ENCODE data around the gene TMEM38A.

TMEM38A gene

DNA sequence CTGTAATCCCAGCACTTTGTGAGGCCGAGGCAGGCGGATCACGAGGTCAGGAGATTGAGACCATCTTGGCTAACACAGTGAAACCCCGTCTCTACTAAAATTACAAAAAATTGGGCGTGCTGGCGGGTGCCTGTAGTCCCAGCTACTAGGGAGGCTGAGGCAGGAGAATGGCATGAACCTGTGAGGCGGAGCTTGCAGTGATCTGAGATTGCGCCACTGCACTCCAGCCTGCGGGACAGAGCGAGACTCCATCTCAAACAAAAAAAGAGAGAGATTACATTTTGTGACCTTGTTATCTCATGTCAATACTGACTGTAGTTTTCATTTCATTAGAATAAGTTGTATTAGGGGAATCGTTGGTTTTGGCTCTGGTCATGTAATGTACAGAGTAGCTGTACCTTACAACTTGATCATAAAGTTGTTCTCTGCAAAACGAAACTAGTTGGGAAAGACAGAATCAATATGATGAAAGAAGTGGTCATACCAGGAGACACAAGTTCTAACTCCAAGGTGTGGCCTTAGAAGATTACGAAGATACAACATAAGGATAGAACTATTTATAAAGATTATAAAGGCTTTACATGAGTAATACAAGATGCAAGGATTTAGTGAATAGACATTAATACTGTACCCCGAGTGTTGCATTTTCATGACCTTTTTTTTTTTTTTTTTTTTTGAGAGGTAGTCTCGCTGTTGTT lies 15.3 kb downstream of the TMEM38A start:
- H3K4me3 ChIP-seq (ENCODE audit: low read depth, low read length), result no peak overlapping the region
- TF ChIP-seq, protein P1, sequence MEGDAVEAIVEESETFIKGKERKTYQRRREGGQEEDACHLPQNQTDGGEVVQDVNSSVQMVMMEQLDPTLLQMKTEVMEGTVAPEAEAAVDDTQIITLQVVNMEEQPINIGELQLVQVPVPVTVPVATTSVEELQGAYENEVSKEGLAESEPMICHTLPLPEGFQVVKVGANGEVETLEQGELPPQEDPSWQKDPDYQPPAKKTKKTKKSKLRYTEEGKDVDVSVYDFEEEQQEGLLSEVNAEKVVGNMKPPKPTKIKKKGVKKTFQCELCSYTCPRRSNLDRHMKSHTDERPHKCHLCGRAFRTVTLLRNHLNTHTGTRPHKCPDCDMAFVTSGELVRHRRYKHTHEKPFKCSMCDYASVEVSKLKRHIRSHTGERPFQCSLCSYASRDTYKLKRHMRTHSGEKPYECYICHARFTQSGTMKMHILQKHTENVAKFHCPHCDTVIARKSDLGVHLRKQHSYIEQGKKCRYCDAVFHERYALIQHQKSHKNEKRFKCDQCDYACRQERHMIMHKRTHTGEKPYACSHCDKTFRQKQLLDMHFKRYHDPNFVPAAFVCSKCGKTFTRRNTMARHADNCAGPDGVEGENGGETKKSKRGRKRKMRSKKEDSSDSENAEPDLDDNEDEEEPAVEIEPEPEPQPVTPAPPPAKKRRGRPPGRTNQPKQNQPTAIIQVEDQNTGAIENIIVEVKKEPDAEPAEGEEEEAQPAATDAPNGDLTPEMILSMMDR (IDR thresholded peaks at IDR 0.05; ENCODE audit: insufficient read depth, low read length, missing control alignments), result no peak
- CTCF ChIA-PET, result no interaction called here
- DNase-seq (ENCODE audit: low read depth, low spot score), result no peak
- POLR2A ChIA-PET, result interaction anchor here (0.7 kb wide), 1 partner anchor 47 kb away, joined by 4 read pairs; no protein-coding TSS in a partner anchor

DNA sequence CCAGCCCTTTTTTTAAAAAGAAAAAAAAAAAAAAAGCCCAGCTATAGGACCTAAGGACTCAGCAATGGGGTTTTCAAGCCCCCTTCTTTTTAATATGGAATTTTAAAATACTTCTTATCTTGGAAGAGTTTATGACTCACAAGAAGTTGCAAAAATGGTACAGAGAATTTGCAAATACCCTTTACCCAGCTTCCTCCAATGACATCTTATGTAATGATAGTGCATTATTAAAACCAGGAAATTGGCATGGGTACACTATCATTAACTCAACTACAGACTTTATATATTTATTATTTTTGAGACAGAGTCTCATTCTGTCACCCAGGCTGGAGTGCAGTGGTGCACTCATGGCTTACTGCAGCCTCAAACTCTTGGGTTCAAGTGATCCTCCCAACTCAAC lies 16.1 kb downstream of the TMEM38A start:
- ChIA-PET POLR2A (interaction anchor here (0.7 kb wide), 1 partner anchor 46 kb away, joined by 4 read pairs; no protein-coding TSS in a partner anchor), CTCF (no interaction called here)
- no peak overlapping the region for H3K4me3 ChIP-seq (ENCODE audit: low read depth, low read length)
- TF ChIP-seq, protein P1 (IDR thresholded peaks at IDR 0.05; ENCODE audit: insufficient read depth, low read length, missing control alignments), result no peak
- DNase-seq (ENCODE audit: low read depth, low spot score), result no peak

DNA sequence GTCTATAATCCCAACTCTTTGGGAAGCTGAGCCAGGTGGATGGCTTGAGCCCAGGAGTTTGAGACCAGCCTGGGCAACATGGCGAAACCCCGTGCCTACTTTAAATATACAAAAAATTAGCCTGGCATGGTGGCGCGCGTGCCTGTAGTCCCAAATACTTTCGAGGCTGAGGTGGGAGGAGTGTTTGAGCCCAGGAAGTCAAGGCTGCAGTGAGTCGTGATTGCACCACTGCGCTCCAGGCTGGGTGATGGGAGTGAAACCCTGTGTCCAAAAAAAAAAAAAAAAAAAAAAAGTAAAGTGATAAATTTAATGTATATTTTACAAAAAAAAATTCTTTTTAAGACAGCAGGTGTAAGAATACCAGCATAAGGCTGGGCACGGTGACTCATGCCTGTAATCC lies 17.6 kb downstream of the TMEM38A start:
- POLR2A ChIA-PET, result no interaction called here
- DNase-seq (ENCODE audit: low read depth, low spot score), result no peak
- TF ChIP-seq, protein P1 (IDR thresholded peaks at IDR 0.05; ENCODE audit: insufficient read depth, low read length, missing control alignments), result no peak

DNA sequence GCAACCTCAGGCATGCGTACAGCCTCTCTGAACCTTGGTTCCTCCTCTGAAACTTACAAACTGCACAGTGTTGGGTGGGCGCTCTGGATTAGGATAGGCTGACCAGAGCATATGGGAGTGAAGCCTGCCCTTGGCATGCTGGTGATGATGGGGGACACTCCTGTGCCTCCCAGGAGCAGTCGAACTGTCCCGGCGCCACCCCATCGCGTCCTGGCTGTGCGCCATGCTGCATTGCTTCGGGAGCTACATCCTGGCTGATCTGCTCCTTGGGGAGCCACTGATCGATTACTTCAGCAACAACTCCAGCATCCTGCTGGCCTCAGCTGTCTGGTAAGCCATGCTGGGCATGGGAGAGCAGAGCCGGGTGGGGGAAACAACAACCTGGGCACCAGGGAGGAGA lies 18.9 kb downstream of the TMEM38A start:
- TF ChIP-seq, protein P1 (IDR thresholded peaks at IDR 0.05; ENCODE audit: insufficient read depth, low read length, missing control alignments), result no peak
- DNase-seq (ENCODE audit: low read depth, low spot score), result no peak
- ChIA-PET CTCF (interaction anchor here (1.2 kb wide), 1 partner anchor 95 kb away, joined by 3 read pairs; no protein-coding TSS in a partner anchor), POLR2A (no interaction called here)
- H3K4me3 ChIP-seq (ENCODE audit: low read depth, low read length), result no peak overlapping the region

More for the DNA sequence above, 17.6 kb downstream of the TMEM38A start:
- no peak overlapping the region for H3K4me3 ChIP-seq (ENCODE audit: low read depth, low read length)
- CTCF ChIA-PET, result no interaction called here

DNA sequence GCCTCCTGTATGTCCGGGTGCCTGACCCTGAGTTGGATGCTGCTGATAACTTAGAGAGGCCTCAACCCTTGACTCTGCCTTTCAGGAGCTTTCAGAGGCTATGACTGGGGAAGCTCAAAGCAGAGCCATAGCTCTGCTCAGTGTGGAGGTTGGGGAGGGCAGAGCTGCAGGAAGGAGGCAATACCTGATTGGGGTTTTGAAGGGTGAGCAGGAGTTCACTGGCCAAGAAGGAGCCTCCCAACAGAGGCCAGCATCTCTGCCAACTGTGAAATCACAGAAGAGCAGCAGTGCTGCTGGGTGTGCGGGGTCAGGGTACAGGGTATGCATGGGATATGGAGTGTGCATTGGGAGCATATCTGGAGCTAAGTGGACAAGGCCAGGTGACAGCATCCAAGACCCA lies 21.6 kb downstream of the TMEM38A start:
- ChIA-PET CTCF (no interaction called here), POLR2A (no interaction called here)
- TF ChIP-seq, protein P1 (IDR thresholded peaks at IDR 0.05; ENCODE audit: insufficient read depth, low read length, missing control alignments), result no peak
- no peak overlapping the region for H3K4me3 ChIP-seq (ENCODE audit: low read depth, low read length)
- DNase-seq (ENCODE audit: low read depth, low spot score), result no peak

DNA sequence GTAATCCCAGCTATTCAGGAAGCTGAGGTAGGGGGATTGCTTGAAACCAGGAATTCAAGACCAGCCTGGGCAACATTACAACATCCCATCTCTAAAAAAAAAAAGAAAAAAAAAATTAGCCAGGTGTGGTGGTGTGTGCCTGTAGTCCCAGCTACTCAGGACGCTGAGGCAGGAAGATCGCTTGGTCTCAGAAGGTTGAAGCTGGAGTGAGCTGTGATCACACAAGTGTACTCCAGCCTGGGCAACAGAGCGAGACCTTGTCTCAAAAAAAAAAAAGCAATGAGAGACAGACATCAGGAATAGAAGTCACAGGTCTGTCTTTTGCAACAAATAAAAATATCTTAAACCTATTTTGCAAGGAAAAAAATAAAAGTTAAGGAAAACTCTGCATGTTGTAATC lies 23.3 kb downstream of the TMEM38A start:
- POLR2A ChIA-PET, result no interaction called here
- CTCF ChIA-PET, result no interaction called here
- DNase-seq (ENCODE audit: low read depth, low spot score), result no peak
- H3K4me3 ChIP-seq (ENCODE audit: low read depth, low read length), result no peak overlapping the region
- TF ChIP-seq, protein P1 (IDR thresholded peaks at IDR 0.05; ENCODE audit: insufficient read depth, low read length, missing control alignments), result no peak

Data from AG04449 (cell line).